Naive thymus-derived CD8-positive, alpha-beta T cell (primary cell): Measurements from ENCODE around the gene PLA2G4B. TPM values are rescaled to one million over a fixed set of nuclear protein-coding genes. Genes with fewer than 3 reads are reported as not detected.

Experiments
- ATAC-seq, 2 donors: fragments of 150-1000 bp; cut with Tn5 transposase in 1 of 2; sonication (Bioruptor Pico), chemical (Tn5 transposase) in 1 of 2; 1 replicate in 1 of 2; 2 replicates in 1 of 2; pipeline ENCODE4 v1.10.0; 2021; ENCODE audit warnings: mild to moderate bottlenecking in 2 of 2, moderate library complexity in 2 of 2
- POLR2A ChIA-PET: fragments of 350-600 bp; sonication (Branson Sonifier 250); formaldehyde crosslinking; loops from one replicate; lab custom pipeline; 2021; ENCODE audit warnings: antibody characterized with exemption; lab: Charles Lee
- DNase-seq, 10 donors: peaks; one replicate each; pipeline versions ENCODE4 v3.0.0 to v3.0.0-alpha.2; 2020 to 2022
- H3K27ac Mint-ChIP-seq, 10 donors: one replicate each; pipeline ENCODE4 v1.8.0; 2020 to 2022; ENCODE audit warnings: mild to moderate bottlenecking in 10 of 10, mixed read lengths in 10 of 10, moderate library complexity in 4 of 10, inconsistent platforms in 1 of 10
- H3K27me3 Mint-ChIP-seq, 5 donors: one replicate each; pipeline ENCODE4 v1.8.0; 2021 to 2022; ENCODE audit warnings: mixed read lengths in 5 of 5
- H3K36me3 Mint-ChIP-seq, 3 donors: one replicate each; pipeline ENCODE4 v1.8.0; 2020 to 2022; ENCODE audit warnings: mixed read lengths in 3 of 3, mild to moderate bottlenecking in 2 of 3, inconsistent platforms in 1 of 3
- H3K4me1 Mint-ChIP-seq, 4 donors: one replicate each; pipeline ENCODE4 v1.8.0; 2021 to 2022; ENCODE audit warnings: mixed read lengths in 4 of 4
- H3K4me3 Mint-ChIP-seq, 10 donors: one replicate each; pipeline ENCODE4 v1.8.0; 2020 to 2022; ENCODE audit warnings: mild to moderate bottlenecking in 10 of 10, mixed read lengths in 10 of 10, moderate library complexity in 6 of 10, inconsistent platforms in 1 of 10
- H3K9me3 Mint-ChIP-seq, 9 donors: one replicate each; pipeline ENCODE4 v1.8.0; 2020 to 2022; ENCODE audit warnings: mixed read lengths in 9 of 9, mild to moderate bottlenecking in 3 of 9, inconsistent platforms in 1 of 9, moderate library complexity in 1 of 9
- polyA plus RNA-seq, 3 donors: library from polyadenylated mRNA; unstranded; fragments of 300-500 nt; fragmentation: Illumina TruSeq; gene quantifications; one replicate each; pipeline ENCODE4 v1.2.3, GENCODE V29; 2021
- total RNA-seq, 8 experiments: library from RNA in 2 of 8; stranded (reverse) in 2 of 8; gene quantifications; one replicate each; pipeline ENCODE4 v1.2.3 and lab custom pipeline; 2021 to 2026

The PLA2G4B gene
- total and polyA plus RNA-seq, 5 experiments from 2014 or later: 0.82 to 64.9 (median 2.9) TPM

DNA sequence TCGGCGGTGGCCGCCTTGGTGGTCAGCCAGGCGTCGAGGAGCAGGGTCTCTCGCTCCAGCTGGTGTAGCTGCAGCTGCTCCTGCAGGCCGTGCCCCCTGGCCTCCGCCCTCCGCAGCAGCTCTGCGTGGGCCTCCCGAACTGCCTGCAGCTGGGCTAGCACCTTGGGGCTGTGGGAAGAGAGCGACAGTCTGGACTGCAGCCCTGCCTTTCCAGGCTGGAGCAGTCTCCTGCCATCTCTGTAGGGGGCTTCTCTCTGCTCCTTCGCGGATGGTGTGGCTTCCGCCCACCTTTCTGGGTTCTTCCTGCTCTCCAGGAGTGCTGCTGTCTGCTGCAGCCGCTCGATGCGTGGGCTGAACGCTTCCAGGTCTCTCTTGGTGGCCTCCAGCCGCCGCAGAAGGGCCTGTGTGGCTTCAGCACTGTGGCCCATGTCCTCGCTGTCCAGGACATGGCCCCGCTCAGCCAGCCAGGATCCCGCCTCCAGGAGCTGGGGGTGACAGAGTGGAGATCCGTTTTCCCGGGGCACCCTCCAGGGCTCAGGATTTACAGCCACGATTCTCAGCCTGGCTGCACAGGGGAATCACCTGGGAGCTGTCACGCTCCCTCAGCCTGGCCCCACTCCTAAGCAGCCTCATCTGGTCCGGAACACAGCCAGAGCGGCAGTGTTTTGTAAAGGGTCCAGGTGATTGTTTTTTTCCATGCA, 16.8 kb downstream of the PLA2G4B start:
- Mint-ChIP-seq H3K9me3 (no peaks in the 10 kb centered on the region), H3K4me1 (peaks cover 3 to 10% (median 5%) of the 10 kb centered on the region in 4 donors), H3K27ac (no peak overlapping the region), H3K36me3 (no peaks in the 10 kb centered on the region), H3K27me3 (no peaks in the 10 kb centered on the region), H3K4me3 (no peak overlapping the region)
- POLR2A ChIA-PET: no interaction called here
- DNase-seq (no peak), ATAC-seq (no peak)

DNA sequence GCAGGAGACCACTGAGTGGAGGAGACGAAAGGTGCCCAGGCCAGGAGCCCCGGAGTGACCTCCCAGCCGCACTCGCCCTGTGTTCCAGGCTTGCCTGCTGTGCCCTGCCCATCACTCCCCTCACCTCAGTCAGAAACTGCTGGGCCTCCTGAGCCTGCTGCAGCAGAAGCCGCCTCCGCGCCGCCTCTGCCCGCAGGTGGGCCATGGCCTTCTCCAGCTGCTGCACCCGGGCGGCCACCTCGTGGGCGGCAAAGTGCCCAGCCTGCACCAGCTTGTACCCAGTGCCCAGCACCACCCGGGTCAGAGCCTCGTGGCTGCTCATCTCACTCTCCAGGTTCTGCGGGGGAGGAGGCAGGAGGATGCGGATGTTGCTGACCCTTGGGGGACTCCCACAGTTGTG, 17.6 kb downstream of the PLA2G4B start:
- Mint-ChIP-seq H3K9me3 (no peaks in the 10 kb centered on the region), H3K27ac (no peak overlapping the region)

DNA sequence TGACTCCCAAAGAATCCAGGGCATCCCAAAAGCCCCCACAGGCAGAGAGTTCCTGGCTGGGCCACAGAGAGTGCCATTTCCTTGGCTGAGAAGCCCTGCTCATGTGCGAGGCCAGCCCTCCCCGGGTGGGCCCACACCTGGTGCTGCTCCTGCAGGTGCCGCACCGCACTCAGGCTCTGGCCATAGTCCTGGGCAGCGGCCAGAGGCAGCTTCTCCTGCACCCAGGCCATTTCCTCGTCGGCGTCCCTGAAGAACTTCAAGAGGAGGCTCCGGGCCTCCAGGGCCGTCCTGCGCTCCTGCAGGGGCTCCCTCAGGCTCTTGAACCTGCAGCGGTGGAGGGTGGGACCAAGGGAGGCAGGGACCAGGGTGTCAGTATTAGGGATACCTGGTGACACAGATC, 18.1 kb downstream of the PLA2G4B start:
- ATAC-seq (no peak), DNase-seq (no peak)
- POLR2A ChIA-PET: no interaction called here
- Mint-ChIP-seq H3K27me3 (no peaks in the 10 kb centered on the region), H3K27ac (no peak overlapping the region), H3K36me3 (no peaks in the 10 kb centered on the region), H3K4me3 (no peak overlapping the region), H3K9me3 (no peaks in the 10 kb centered on the region), H3K4me1 (peaks cover 3 to 12% (median 6%) of the 10 kb centered on the region in 4 donors)

More for the DNA sequence above, 17.6 kb downstream of the PLA2G4B start:
- ATAC-seq: no peak
- no peak for DNase-seq
- Mint-ChIP-seq H3K27me3 (no peaks in the 10 kb centered on the region), H3K36me3 (no peaks in the 10 kb centered on the region), H3K4me3 (no peak overlapping the region), H3K4me1 (peaks cover 3 to 12% (median 6%) of the 10 kb centered on the region in 4 donors)
- POLR2A ChIA-PET: no interaction called here

DNA sequence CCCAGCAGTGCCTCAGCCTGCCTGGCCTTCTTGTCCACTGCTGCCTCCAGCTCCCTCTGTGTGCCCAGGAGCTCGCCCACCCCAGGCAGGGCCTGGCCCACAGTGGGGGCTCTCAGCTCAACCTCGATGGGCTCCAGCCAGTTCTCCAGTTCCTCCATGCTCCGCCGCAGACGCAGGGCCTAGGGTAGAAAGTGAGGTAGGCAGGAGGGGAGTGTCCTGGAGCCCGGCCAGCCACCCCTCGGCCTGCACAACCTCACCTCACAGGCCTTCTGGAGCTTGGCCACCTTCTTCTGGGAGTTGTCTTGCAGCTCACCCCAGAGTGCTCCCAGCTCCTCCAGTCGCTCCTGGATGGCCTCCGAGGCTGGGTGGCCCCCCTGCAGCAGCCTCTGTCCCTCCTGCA, 18.7 kb downstream of the PLA2G4B start:
- POLR2A ChIA-PET: no interaction called here
- peaks cover 3 to 12% (median 6%) of the 10 kb centered on the region in 4 donors for H3K4me1 Mint-ChIP-seq
- H3K9me3 Mint-ChIP-seq: no peaks in the 10 kb centered on the region
- H3K4me3 Mint-ChIP-seq: no peak overlapping the region
- DNase-seq: no peak
- no peak for ATAC-seq
- H3K27ac Mint-ChIP-seq: peak overlapping the region in 1 of 10 donors; percentile 34
- no peaks in the 10 kb centered on the region for H3K27me3 Mint-ChIP-seq
- no peaks in the 10 kb centered on the region for H3K36me3 Mint-ChIP-seq

DNA sequence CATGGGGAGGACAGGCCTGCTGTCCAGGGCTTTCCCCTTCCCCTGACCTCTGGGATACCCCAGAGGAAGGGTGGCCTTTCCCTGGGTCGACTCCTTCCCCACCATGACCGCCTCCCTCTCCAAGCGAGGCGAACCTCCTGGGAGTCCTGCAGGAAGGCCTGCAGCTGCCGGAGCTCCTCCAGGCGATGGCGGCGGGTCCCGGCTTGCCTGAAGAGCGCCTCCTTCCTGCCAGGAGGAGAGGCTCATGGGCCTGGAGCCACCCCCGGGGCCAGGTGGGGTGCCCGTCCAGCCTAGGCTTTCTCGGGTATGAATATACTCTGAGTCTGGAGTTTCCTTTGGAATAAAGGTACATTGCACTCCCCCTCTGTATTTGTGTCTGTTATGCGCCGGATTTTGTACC, 20.1 kb downstream of the PLA2G4B start:
- no peak overlapping the region for H3K4me3 Mint-ChIP-seq
- ATAC-seq (no peak), DNase-seq (no peak)
- H3K4me1 Mint-ChIP-seq: peaks cover 4 to 17% (median 8%) of the 10 kb centered on the region in 4 donors
- H3K9me3 Mint-ChIP-seq: no peaks in the 10 kb centered on the region
- no peaks in the 10 kb centered on the region for H3K27me3 Mint-ChIP-seq
- H3K36me3 Mint-ChIP-seq: no peaks in the 10 kb centered on the region
- H3K27ac Mint-ChIP-seq: peak overlapping the region in 1 of 10 donors; percentile 34
- POLR2A ChIA-PET: no interaction called here

DNA sequence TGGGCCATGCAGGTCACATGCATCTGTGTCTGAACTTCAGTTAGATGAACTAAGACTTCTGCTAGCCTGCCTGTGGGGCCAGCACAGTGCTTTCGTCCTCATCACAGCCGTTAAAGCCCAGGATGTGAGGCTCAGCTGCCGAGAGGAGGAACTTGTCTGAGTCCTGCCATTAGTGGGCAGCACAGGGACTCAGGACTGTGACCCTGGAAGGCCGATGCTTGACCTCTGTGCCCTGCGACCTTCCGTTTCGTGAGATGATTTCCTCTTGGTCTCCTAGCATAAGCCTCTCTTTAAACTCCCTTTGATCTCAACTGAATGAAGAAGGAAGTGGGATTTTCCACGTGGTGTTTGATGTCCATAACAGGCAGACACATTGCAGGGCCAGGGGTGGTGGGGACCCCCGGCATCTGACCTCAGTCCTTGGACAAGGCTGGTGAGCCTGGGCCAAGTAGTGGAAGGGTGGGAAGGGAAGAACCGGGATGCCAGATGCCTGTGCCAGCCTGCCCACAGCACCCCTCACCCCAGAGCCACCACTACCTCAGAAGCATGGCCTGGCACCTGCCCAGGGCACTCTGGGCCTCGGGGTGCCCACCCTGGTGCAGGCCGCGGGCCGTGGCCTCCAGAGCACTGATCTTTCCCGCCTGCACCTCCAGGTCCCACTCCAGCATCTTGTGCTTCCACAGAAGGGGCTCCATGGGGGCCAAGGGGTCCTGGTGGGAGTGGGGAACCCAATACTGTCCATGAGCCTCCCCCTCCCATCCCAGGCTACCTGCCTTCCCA, 21.6 kb downstream of the PLA2G4B start:
- no peak for DNase-seq
- Mint-ChIP-seq H3K4me1 (peaks cover 4 to 17% (median 8%) of the 10 kb centered on the region in 4 donors), H3K4me3 (no peak overlapping the region), H3K36me3 (no peaks in the 10 kb centered on the region), H3K27ac (peak overlapping the region in 2 of 10 donors; percentile 37 to 63), H3K9me3 (no peaks in the 10 kb centered on the region), H3K27me3 (no peaks in the 10 kb centered on the region)
- POLR2A ChIA-PET: no interaction called here
- ATAC-seq: no peak

DNA sequence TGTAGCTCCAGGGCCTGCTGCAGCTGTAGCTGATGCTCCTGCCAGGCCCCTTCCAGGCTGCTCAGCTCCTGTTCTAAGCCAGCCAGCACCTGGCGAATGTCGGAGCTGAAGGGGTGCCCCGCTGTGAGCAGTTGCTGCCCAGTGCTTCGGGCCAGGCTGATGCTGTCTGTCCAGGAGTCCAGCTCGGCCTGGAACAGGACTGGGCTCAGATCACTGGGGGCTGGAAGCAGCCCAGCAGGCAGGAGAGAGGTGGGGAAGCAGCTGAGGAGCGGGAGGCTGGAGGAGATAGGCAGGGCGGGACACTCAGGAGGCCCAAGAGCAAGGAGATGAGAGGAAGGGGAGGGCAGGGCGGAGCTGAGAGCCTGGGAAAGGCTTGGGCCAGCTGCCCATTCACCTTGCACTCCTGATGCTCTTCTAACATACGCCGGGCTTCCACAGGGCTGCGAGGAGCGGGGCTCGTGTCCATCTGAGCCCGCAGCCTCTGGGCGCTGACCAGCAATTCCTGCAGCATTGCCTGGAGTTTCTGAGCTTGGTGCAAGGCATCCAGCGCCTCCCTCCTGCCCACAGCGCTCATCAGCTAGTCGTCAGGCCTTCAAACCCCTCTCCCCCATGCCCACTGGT, 23.2 kb downstream of the PLA2G4B start:
- H3K9me3 Mint-ChIP-seq: no peaks in the 10 kb centered on the region
- H3K27me3 Mint-ChIP-seq: no peaks in the 10 kb centered on the region
- DNase-seq: no peak
- POLR2A ChIA-PET: interaction anchor here (1.2 to 1.5 kb wide), 4 partner anchors 8 to 29 kb away, joined by 3 read pairs; no protein-coding TSS in a partner anchor
- no peaks in the 10 kb centered on the region for H3K36me3 Mint-ChIP-seq
- peak overlapping the region in 1 of 10 donors; percentile 41 for H3K27ac Mint-ChIP-seq
- H3K4me1 Mint-ChIP-seq: peaks cover 4 to 17% (median 8%) of the 10 kb centered on the region in 4 donors
- H3K4me3 Mint-ChIP-seq: no peak overlapping the region
- no peak for ATAC-seq

DNA sequence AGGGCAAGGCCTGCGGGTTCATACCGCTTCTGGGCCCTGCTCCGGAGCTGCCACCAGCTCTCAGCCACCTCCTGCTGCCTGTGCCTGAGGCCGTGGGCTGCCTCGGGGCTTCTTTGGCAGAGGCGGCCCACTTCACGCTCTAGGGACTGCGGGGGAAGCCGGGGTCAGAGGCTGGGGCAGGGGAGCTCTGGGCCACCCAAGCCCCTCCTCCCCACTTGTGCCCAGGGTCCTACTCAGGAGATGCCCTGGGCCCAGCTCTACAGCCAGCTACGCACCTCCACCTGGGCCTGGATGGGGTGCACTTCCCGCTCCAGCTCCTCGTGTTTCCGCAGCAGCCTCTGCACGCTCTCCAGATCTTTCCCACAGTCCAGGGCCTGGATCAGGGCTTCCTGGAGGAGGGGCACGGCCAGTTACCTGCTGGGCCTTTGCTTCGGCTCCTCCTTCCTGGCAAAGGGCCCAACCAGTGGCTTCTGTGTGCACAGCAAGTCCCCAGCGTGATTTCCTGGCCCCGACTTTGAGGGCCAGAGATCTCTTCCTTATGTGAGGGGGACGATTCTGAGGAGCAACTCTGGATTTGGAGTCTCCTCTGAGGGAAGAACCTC, 24.0 kb downstream of the PLA2G4B start:
- Mint-ChIP-seq H3K27ac (peak overlapping the region in 3 of 10 donors; percentile 52 to 80 (median 69)), H3K4me1 (peaks cover 5 to 17% (median 9%) of the 10 kb centered on the region in 4 donors), H3K4me3 (no peak overlapping the region), H3K36me3 (no peaks in the 10 kb centered on the region), H3K27me3 (no peaks in the 10 kb centered on the region), H3K9me3 (no peaks in the 10 kb centered on the region)
- peak in 1 of 10 donors; percentile 19 for DNase-seq
- POLR2A ChIA-PET: interaction anchor here (1.2 to 1.5 kb wide), 4 partner anchors 8 to 30 kb away, joined by 3 read pairs; no protein-coding TSS in a partner anchor
- ATAC-seq: no peak

DNA sequence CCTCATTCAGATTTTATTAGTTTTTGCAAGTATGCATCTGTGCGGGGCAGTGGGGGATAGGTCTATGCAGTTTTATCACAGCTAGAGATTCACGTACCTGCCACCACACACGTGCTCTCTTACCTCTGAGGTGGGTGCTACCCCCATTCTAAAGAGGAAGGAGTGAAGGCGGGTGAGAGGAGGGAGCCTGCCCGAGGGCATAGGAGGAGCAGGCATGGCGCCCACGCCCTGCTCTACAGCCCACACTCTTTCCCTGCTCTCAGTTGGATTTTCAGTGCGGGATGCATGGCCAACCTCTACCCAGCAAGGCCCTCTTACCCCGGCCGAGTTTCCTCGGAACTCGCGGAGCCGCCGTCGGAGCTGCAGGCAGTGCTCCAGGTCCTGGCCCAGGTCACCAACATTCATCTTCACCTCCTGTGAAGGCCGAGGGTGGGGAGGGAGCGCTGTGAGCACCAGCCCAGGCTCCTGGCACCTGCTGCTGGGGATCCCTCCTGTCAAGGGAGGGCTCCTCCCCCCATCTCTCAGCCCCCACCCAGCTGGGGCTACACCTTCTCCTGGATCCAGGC, 26.9 kb downstream of the PLA2G4B start:
- H3K27ac Mint-ChIP-seq: no peak overlapping the region
- no peaks in the 10 kb centered on the region for H3K36me3 Mint-ChIP-seq
- peaks cover 2 to 13% (median 10%) of the 10 kb centered on the region in 4 donors for H3K4me1 Mint-ChIP-seq
- H3K9me3 Mint-ChIP-seq: no peaks in the 10 kb centered on the region
- no peaks in the 10 kb centered on the region for H3K27me3 Mint-ChIP-seq
- no peak for ATAC-seq
- POLR2A ChIA-PET: no interaction called here
- H3K4me3 Mint-ChIP-seq: no peak overlapping the region
- DNase-seq: no peak

DNA sequence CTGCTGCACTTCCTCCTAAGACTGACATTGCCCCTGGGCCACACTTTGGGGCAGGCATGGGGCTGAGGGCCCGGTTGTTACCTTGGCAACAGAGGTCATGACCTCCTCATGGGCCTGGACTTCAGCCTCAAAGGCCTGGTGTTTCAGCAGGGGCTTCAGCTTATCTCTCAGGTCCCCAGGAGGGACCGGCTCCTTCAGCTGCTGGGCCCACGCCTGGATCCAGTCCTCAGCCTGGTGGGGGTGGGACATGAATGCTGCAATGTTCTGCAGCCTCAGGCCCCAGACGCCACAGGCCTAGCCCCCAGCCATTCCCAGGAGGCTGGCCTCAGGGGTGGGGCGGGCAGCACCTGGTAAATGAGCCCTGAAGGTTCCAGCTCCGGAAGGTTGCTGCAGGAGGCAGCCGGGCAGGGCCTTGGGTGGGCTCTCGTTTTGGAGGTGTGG, 27.6 kb downstream of the PLA2G4B start:
- DNase-seq (no peak), ATAC-seq (no peak)
- no peaks in the 10 kb centered on the region for H3K27me3 Mint-ChIP-seq
- no peaks in the 10 kb centered on the region for H3K36me3 Mint-ChIP-seq
- peaks cover 4 to 16% (median 13%) of the 10 kb centered on the region in 4 donors for H3K4me1 Mint-ChIP-seq
- H3K27ac Mint-ChIP-seq: no peak overlapping the region
- POLR2A ChIA-PET: no interaction called here
- H3K9me3 Mint-ChIP-seq: no peaks in the 10 kb centered on the region
- no peak overlapping the region for H3K4me3 Mint-ChIP-seq

DNA sequence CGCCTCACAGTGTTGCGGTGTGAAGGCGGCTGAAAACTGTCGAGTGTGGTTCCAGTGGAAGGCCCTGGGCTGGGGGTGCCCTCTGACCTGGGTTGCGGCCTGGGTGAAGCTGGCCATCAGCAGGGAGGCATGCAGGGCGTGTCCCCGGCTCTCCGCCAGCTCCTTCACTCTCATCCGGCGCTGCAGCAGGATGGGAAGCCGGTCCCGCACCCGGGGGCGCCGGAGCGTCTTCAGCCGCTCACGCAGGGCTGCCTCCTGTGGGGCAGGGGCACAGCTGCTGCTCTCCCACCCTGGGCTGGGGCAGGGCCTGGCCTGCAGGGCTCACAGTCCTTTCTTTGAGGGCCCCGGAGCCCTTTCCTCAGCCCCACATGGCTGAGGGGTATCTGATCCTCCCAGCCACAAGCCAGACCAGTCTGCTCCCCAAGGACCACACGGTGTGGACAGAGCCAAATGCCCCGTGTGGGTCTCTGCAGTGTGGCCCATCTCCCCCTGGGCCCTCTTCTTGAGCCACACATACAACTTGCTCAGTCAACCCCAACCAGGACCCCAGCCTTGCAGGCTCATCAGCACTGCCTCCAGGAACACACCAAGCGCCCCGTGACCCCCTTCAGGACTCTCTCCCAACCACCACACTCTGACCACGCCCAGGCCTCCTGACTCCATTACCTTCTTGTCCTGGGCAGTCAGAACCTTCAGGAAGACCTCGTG, 28.4 kb downstream of the PLA2G4B start:
- DNase-seq: no peak
- POLR2A ChIA-PET: no interaction called here
- no peak for ATAC-seq
- peaks cover 4 to 19% (median 13%) of the 10 kb centered on the region in 4 donors for H3K4me1 Mint-ChIP-seq
- no peaks in the 10 kb centered on the region for H3K36me3 Mint-ChIP-seq
- no peak overlapping the region for H3K4me3 Mint-ChIP-seq
- peak overlapping the region in 3 of 10 donors; percentile 34 to 76 (median 59) for H3K27ac Mint-ChIP-seq
- no peaks in the 10 kb centered on the region for H3K27me3 Mint-ChIP-seq
- no peaks in the 10 kb centered on the region for H3K9me3 Mint-ChIP-seq

DNA sequence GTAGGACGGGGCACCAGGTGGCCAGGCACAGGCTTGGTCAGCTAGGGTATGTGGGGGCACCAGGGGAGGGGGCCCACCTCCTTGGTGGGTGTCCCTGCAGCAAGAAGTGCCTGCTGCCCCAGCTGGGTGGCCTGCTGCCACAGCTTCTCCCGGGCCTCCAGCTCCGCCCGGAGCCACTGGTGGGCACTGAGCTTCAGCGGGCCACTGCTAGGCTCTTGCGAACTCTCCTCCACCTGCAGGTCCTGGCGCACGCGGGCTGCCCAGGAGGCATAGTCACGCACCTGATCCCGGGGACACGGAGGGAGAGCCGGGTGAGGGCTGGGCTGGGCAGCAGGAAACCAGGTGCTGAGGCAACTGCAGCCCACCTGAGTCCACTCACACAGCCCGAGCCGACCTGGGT, 29.7 kb downstream of the PLA2G4B start:
- no peaks in the 10 kb centered on the region for H3K36me3 Mint-ChIP-seq
- H3K4me3 Mint-ChIP-seq: no peak overlapping the region
- H3K27me3 Mint-ChIP-seq: no peaks in the 10 kb centered on the region
- ATAC-seq: no peak
- H3K4me1 Mint-ChIP-seq: peaks cover 4 to 14% (median 11%) of the 10 kb centered on the region in 4 donors
- H3K27ac Mint-ChIP-seq: peak overlapping the region in 1 of 10 donors; percentile 85
- POLR2A ChIA-PET: no interaction called here
- H3K9me3 Mint-ChIP-seq: no peaks in the 10 kb centered on the region
- DNase-seq: no peak
